Loucy (cell line): ENCODE results near the gene KCNJ3.

ENCODE experiments used
- H2AFZ ChIP-seq: fragments of 200-600 bp; sonication (generic); 2 replicates; pipeline ENCODE4 v1.6.0; 2016; ENCODE audit warnings: antibody characterized with exemption, mild to moderate bottlenecking, low read length, moderate library complexity
- H3F3A ChIP-seq: fragments of 200-600 bp; 2 replicates; pipeline ENCODE4 v1.6.0; 2016; ENCODE audit warnings: antibody characterized with exemption, low read depth, mild to moderate bottlenecking
- H3K27me3 ChIP-seq: fragments of 200-600 bp; sonication (generic); 2 replicates; pipeline ENCODE4 v1.6.1; 2014; ENCODE audit warnings: low read length, mild to moderate bottlenecking; ENCODE audit not compliant: insufficient read depth, poor library complexity, severe bottlenecking
- H3K36me3 ChIP-seq: fragments of 200-600 bp; sonication (generic); 2 replicates; pipeline ENCODE4 v1.6.1; 2016; ENCODE audit warnings: low read length; ENCODE audit not compliant: insufficient read depth
- H3K4me1 ChIP-seq: fragments of 200-600 bp; sonication (generic); 2 replicates; pipeline ENCODE4 v1.5.1; 2014; ENCODE audit warnings: low read length, mild to moderate bottlenecking; ENCODE audit not compliant: insufficient read depth, poor library complexity, severe bottlenecking
- H3K4me2 ChIP-seq: fragments of 200-600 bp; sonication (generic); 2 replicates; pipeline ENCODE4 v1.6.0; 2014; ENCODE audit warnings: antibody characterized with exemption, low read length, low read depth, mild to moderate bottlenecking; ENCODE audit not compliant: poor library complexity, severe bottlenecking
- H3K4me3 ChIP-seq: fragments of 200-600 bp; sonication (generic); 2 replicates; pipeline ENCODE4 v1.5.1; 2014; ENCODE audit warnings: low read length, mild to moderate bottlenecking, mixed read lengths; ENCODE audit not compliant: poor library complexity, severe bottlenecking
- H3K79me2 ChIP-seq: fragments of 200-600 bp; sonication (generic); 2 replicates; pipeline ENCODE4 v1.6.1; 2014; ENCODE audit warnings: low read length; ENCODE audit not compliant: insufficient read depth
- H3K9ac ChIP-seq: fragments of 200-600 bp; sonication (generic); 2 replicates; pipeline ENCODE4 v1.6.0; 2014; ENCODE audit warnings: mild to moderate bottlenecking, low read depth, low read length, moderate library complexity; ENCODE audit not compliant: poor library complexity, severe bottlenecking
- H3K9me2 ChIP-seq: fragments of 200-600 bp; sonication (generic); replicated peaks from 2 replicates; pipeline ENCODE4 v1.6.1; 2016; ENCODE audit warnings: low read depth, low read length, mixed read lengths
- H3K9me3 ChIP-seq: fragments of 200-600 bp; sonication (generic); 2 replicates; pipeline ENCODE4 v1.6.1; 2014; ENCODE audit warnings: mild to moderate bottlenecking, antibody characterized with exemption, low read length, low read depth; ENCODE audit not compliant: insufficient read depth
- H4K20me1 ChIP-seq: fragments of 200-600 bp; sonication (generic); 2 replicates; pipeline ENCODE4 v1.6.0; 2014; ENCODE audit warnings: antibody characterized with exemption, low read length, mild to moderate bottlenecking; ENCODE audit not compliant: insufficient read depth, poor library complexity, severe bottlenecking
- EZH2phosphoT487 ChIP-seq: fragments of 200-600 bp; IDR thresholded peaks from 2 replicates; pipeline ENCODE4 v1.6.1; 2018; ENCODE audit warnings: antibody characterized with exemption, mild to moderate bottlenecking, moderate library complexity, borderline replicate concordance
- TF ChIP-seq, protein P1 (sequence below): fragments of 200-600 bp; sonication (generic); conservative IDR thresholded peaks from 2 replicates; pipeline ENCODE4 v1.5.1; 2014; ENCODE audit warnings: mild to moderate bottlenecking, antibody characterized with exemption, low read length

The KCNJ3 gene

DNA sequence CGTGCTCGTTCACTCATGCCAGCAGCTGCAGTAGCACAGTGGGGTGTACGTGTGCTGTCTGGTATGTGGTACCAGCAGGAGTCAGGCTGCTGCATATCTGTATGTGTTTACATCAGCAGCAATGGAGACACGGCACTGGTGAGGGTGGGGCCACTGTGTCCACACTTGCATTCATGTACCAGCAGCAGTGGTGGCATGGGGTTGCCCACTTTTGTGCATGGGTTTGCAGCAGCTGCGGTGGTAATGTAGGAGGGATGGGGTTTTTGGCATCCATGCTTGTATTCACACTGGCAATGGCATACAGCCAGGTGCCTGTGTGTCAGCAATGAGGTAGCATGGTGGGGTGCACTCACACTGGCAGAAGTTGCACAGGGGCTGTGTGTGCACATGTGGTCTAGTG is 187.8 kb downstream of the KCNJ3 start:
- peaks cover 5% of the 10 kb centered on the region for H3K4me1 ChIP-seq
- no peaks in the 10 kb centered on the region for H3K36me3 ChIP-seq
- H3F3A ChIP-seq, result no peaks in the 10 kb centered on the region
- no peak for TF ChIP-seq EZH2phosphoT487
- TF ChIP-seq, protein P1, sequence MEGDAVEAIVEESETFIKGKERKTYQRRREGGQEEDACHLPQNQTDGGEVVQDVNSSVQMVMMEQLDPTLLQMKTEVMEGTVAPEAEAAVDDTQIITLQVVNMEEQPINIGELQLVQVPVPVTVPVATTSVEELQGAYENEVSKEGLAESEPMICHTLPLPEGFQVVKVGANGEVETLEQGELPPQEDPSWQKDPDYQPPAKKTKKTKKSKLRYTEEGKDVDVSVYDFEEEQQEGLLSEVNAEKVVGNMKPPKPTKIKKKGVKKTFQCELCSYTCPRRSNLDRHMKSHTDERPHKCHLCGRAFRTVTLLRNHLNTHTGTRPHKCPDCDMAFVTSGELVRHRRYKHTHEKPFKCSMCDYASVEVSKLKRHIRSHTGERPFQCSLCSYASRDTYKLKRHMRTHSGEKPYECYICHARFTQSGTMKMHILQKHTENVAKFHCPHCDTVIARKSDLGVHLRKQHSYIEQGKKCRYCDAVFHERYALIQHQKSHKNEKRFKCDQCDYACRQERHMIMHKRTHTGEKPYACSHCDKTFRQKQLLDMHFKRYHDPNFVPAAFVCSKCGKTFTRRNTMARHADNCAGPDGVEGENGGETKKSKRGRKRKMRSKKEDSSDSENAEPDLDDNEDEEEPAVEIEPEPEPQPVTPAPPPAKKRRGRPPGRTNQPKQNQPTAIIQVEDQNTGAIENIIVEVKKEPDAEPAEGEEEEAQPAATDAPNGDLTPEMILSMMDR, result no peak
- H3K4me2 ChIP-seq, result no peak overlapping the region
- no peak overlapping the region for H3K4me3 ChIP-seq
- no peaks in the 10 kb centered on the region for H3K9me2 ChIP-seq
- H4K20me1 ChIP-seq, result no peaks in the 10 kb centered on the region
- H3K9ac ChIP-seq, result no peak overlapping the region
- H3K79me2 ChIP-seq, result no peaks in the 10 kb centered on the region
- H2AFZ ChIP-seq, result no peak overlapping the region
- H3K9me3 ChIP-seq, result 0 out of 2 replicates have a peak, but pooled peaks cover 7% of the 10 kb centered on the region
- H3K27me3 ChIP-seq, result no peaks in the 10 kb centered on the region

DNA sequence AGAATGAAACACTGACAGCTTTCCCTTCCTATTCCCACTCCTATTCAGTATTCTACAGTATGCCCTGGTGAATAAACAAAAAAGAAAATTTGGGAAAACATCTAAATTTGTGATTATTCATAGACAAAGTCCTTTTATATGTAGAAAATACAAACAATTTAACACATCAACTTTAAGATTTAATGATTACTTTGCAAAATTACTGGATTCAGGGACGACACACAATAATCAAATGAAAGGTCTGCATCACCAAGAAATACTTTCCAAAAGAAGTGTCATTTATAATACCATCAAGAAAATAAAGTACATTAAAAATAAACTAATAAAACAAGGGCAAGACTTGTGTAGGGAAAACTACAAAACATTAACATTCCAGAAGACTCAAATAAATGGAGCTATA is 199.8 kb downstream of the KCNJ3 start:
- no peak overlapping the region for H3K4me2 ChIP-seq
- H4K20me1 ChIP-seq, result no peaks in the 10 kb centered on the region
- no peak overlapping the region for H3K9ac ChIP-seq
- H3K79me2 ChIP-seq, result no peaks in the 10 kb centered on the region
- no peaks in the 10 kb centered on the region for H3K9me3 ChIP-seq
- H3K4me1 ChIP-seq, result no peaks in the 10 kb centered on the region
- no peak overlapping the region for H3K4me3 ChIP-seq
- no peak overlapping the region for H2AFZ ChIP-seq
- no peaks in the 10 kb centered on the region for H3F3A ChIP-seq
- TF ChIP-seq, protein P1, result no peak
- no peak for TF ChIP-seq EZH2phosphoT487
- no peaks in the 10 kb centered on the region for H3K36me3 ChIP-seq
- no peaks in the 10 kb centered on the region for H3K9me2 ChIP-seq
- H3K27me3 ChIP-seq, result no peaks in the 10 kb centered on the region

DNA sequence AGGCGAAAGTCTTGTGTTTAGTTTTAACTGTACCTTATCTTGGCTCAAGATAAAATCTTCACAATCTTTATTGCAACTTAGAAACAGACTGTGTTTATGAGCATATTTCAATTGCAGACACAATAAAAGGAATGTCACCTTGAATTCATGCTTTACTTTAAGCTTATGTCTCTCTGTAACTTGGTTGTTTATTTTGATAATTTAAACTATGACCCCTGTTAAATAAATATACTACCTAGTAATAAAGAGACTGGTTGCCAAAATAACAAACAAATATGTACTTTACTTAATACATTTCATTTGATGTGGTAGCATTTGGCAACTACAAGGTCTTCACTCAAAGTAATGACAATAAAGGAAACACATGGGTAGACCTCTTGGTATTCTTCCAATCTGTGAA is 202.6 kb downstream of the KCNJ3 start:
- Histone ChIP-seq H4K20me1 (no peaks in the 10 kb centered on the region), H3K9me2 (no peaks in the 10 kb centered on the region), H3K4me2 (no peak overlapping the region), H3K79me2 (no peaks in the 10 kb centered on the region), H3F3A (no peaks in the 10 kb centered on the region), H3K4me1 (no peaks in the 10 kb centered on the region), H3K27me3 (no peaks in the 10 kb centered on the region), H3K9ac (no peak overlapping the region), H2AFZ (no peak overlapping the region), H3K36me3 (no peaks in the 10 kb centered on the region), H3K4me3 (no peak overlapping the region), H3K9me3 (no peaks in the 10 kb centered on the region)
- TF ChIP-seq, protein P1, result no peak
- no peak for TF ChIP-seq EZH2phosphoT487
